Upper lobe of left lung (tissue), 6 donors: ENCODE results near the gene BMAL1. TPM values are rescaled to one million over a fixed set of nuclear protein-coding genes. Genes with fewer than 3 reads are reported as not detected.

Experiments
- ATAC-seq, 2 donors: fragments of 200-7000 bp; cut with Tn5 transposase; one replicate each; pipeline ENCODE4 v1.9.1; 2022; ENCODE audit warnings: mild to moderate bottlenecking in 2 of 2, moderate library complexity in 2 of 2; ENCODE audit not compliant: low FRiP score in 2 of 2
- DNase-seq, 2 donors: peaks; one replicate each; pipeline ENCODE4 v3.0.0-alpha.2; 2019 to 2020
- H3K27ac ChIP-seq, 4 donors: fragments of 200-600 bp; sonication (generic); one replicate each; pipeline ENCODE4 v1.5.1; 2016 to 2019
- H3K27me3 ChIP-seq, 4 donors: fragments of 200-600 bp; sonication (generic); one replicate each; pipeline ENCODE4 v1.5.1; 2017 to 2019
- H3K36me3 ChIP-seq, 4 donors: fragments of 200-600 bp; sonication (generic); one replicate each; pipeline ENCODE4 v1.5.1; 2016 to 2019
- H3K4me1 ChIP-seq, 4 donors: fragments of 200-600 bp; sonication (generic); one replicate each; pipeline ENCODE4 v1.5.1; 2018 to 2019
- H3K4me3 ChIP-seq, 4 donors: fragments of 200-600 bp; sonication (generic); one replicate each; pipeline ENCODE4 v1.5.1; 2017 to 2019; ENCODE audit warnings: mild to moderate bottlenecking in 2 of 4, moderate library complexity in 1 of 4
- H3K9me3 ChIP-seq, 4 donors: fragments of 200-600 bp; sonication (generic); one replicate each; pipeline ENCODE4 v1.5.1; 2018 to 2019
- EP300 ChIP-seq, 4 donors: sonication (generic); formaldehyde crosslinking; IDR thresholded peaks; one replicate each; pipeline ENCODE4 v1.5.1; 2017; ENCODE audit warnings: antibody characterized with exemption in 4 of 4, control low read depth in 2 of 4
- POLR2A ChIP-seq, 4 donors: fragments of 450-650 bp; IDR thresholded peaks; one replicate each; pipeline ENCODE4 v1.5.1; 2016 to 2017; ENCODE audit warnings: antibody characterized with exemption in 4 of 4, mild to moderate bottlenecking in 2 of 4
- POLR2AphosphoS5 ChIP-seq, 2 donors: sonication (generic); formaldehyde crosslinking; IDR thresholded peaks; one replicate each; pipeline ENCODE4 v1.5.1; 2017; ENCODE audit warnings: antibody characterized with exemption in 2 of 2
- WGBS, 2 donors: methylation state at CpG; one replicate each; pipeline ENCODE4 v1.1.5; 2017 to 2018; 5-methylcytosine and 5-hydroxymethylcytosine counted together
- total RNA-seq, 6 donors: library from RNA; depleted of rRNA in 4 of 6; stranded (reverse); fragments of >200 nt in 4 of 6; gene quantifications; one replicate each; pipeline versions ENCODE4 v1.1.0 to v1.2.1, GENCODE V29; 2016 to 2021
- TF ChIP-seq, protein P1 (sequence below), 6 experiments: fragments of 450-650 bp in 4 of 6; fragments of 200-600 bp in 2 of 6; sonication (generic) in 2 of 6; IDR thresholded peaks; one replicate each; pipeline ENCODE4 v1.5.1; 2016 to 2019; ENCODE audit warnings: antibody characterized with exemption in 6 of 6
- donor health status: DM: no; HTN: no; CAD: no; lungs with moderate emphysema.
- donor health status: DM: no; HTN: yes; CAD: no; lungs with severe emphysema.

The BMAL1 gene
- total RNA-seq, 6 donors from 2014 or later = 16.1 to 57.6 (median 35.7) TPM

DNA sequence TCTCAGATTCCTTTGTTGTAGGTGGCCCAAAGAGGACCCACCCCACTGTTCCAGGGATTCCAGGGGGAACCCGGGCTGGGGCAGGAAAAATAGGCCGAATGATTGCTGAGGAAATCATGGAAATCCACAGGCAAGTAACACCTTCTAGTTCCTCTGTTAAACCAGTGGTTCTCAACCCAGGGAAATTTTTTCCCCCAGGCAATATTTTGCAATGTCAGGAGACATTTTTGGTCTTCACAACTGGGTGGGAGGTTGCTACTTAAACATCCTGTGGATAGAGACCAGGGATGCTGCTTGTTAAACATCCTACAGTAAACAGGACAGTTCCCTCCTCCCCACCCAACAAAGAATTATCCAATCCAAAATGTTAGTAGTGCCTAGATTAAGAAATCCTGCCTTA, 100.7 kb downstream of the BMAL1 start:
- peaks cover 0 to 3% (median 0%) of the 10 kb centered on the region in 4 donors for H3K4me1 ChIP-seq
- no peak for ATAC-seq
- 89 to 93% methylated on average over 2 of the region's 2 CpGs for WGBS, 2 donors
- DNase-seq = no peak
- TF ChIP-seq EP300 (IDR thresholded peaks at IDR 0.05) = no peak
- TF ChIP-seq, protein P1, sequence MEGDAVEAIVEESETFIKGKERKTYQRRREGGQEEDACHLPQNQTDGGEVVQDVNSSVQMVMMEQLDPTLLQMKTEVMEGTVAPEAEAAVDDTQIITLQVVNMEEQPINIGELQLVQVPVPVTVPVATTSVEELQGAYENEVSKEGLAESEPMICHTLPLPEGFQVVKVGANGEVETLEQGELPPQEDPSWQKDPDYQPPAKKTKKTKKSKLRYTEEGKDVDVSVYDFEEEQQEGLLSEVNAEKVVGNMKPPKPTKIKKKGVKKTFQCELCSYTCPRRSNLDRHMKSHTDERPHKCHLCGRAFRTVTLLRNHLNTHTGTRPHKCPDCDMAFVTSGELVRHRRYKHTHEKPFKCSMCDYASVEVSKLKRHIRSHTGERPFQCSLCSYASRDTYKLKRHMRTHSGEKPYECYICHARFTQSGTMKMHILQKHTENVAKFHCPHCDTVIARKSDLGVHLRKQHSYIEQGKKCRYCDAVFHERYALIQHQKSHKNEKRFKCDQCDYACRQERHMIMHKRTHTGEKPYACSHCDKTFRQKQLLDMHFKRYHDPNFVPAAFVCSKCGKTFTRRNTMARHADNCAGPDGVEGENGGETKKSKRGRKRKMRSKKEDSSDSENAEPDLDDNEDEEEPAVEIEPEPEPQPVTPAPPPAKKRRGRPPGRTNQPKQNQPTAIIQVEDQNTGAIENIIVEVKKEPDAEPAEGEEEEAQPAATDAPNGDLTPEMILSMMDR (IDR thresholded peaks at IDR 0.05) = no peak
- TF ChIP-seq POLR2AphosphoS5 (IDR thresholded peaks at IDR 0.05) = no peak
- TF ChIP-seq POLR2A (IDR thresholded peaks at IDR 0.05) = no peak
- no peak overlapping the region for H3K4me3 ChIP-seq
- H3K27me3 ChIP-seq = no peaks in the 10 kb centered on the region
- peaks cover 34 to 98% (median 70%) of the 10 kb centered on the region in 4 donors for H3K36me3 ChIP-seq
- H3K9me3 ChIP-seq = no peaks in the 10 kb centered on the region
- no peak overlapping the region for H3K27ac ChIP-seq

DNA sequence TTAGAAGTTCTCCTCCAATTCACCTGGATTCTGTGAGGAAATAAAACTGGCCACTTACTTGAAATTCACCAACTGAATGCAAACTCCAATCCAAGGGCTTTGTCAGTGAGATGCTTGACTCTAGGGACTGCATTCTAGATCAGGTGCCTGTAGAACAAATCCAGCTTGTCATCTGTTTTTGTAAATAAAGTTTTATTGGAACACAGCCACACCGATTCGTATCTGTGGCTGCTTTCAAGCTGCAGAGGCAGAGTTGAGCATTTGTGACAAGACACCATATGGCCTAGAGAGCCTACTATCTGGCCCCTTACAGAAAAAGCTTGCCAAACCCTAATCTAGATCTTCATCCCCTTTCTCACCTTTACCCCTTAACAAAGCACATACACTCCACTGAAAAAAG, 103.1 kb downstream of the BMAL1 start:
- Histone ChIP-seq H3K4me1 (peaks cover 0 to 3% (median 0%) of the 10 kb centered on the region in 4 donors), H3K27me3 (no peaks in the 10 kb centered on the region), H3K36me3 (peaks cover 17 to 87% (median 56%) of the 10 kb centered on the region in 4 donors), H3K4me3 (no peak overlapping the region), H3K27ac (no peak overlapping the region), H3K9me3 (no peaks in the 10 kb centered on the region)
- DNase-seq = no peak
- ATAC-seq = no peak
- WGBS, 2 donors = 94 to 97% methylated on average over 2 of the region's 2 CpGs
- TF ChIP-seq, protein P1 (IDR thresholded peaks at IDR 0.05) = no peak
- TF ChIP-seq POLR2A (IDR thresholded peaks at IDR 0.05) = no peak

DNA sequence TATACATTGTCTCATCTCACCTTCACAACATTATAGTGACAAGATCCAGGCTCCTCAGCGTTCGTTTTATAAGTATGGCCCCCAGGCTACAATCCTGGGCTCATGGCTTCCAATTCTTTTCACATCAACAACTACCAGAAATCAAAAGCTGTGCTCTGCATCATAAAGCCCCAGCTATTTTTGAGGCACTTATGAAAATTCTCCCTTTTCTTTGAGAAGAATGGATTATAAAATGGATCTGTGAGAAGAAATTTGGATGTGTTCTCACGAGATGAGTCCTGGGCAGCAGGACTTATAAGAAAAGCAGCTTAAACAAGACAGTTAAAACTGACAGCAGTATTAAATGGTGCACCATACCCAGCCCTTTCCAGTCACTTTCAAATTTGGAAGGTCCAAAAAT, 105.2 kb downstream of the BMAL1 start:
- H3K4me3 ChIP-seq = no peak overlapping the region
- peaks cover 14 to 88% (median 52%) of the 10 kb centered on the region in 4 donors for H3K36me3 ChIP-seq
- no peak for DNase-seq
- no peaks in the 10 kb centered on the region for H3K27me3 ChIP-seq
- 89 to 93% methylated on average over 3 of the region's 3 CpGs for WGBS, 2 donors
- H3K27ac ChIP-seq = no peak overlapping the region
- no peak for TF ChIP-seq POLR2AphosphoS5 (IDR thresholded peaks at IDR 0.05)
- TF ChIP-seq, protein P1 (IDR thresholded peaks at IDR 0.05) = no peak
- TF ChIP-seq EP300 (IDR thresholded peaks at IDR 0.05) = no peak
- no peak for TF ChIP-seq POLR2A (IDR thresholded peaks at IDR 0.05)
- ATAC-seq = no peak
- H3K9me3 ChIP-seq = no peaks in the 10 kb centered on the region
- H3K4me1 ChIP-seq = peaks cover 0 to 3% (median 0%) of the 10 kb centered on the region in 4 donors

DNA sequence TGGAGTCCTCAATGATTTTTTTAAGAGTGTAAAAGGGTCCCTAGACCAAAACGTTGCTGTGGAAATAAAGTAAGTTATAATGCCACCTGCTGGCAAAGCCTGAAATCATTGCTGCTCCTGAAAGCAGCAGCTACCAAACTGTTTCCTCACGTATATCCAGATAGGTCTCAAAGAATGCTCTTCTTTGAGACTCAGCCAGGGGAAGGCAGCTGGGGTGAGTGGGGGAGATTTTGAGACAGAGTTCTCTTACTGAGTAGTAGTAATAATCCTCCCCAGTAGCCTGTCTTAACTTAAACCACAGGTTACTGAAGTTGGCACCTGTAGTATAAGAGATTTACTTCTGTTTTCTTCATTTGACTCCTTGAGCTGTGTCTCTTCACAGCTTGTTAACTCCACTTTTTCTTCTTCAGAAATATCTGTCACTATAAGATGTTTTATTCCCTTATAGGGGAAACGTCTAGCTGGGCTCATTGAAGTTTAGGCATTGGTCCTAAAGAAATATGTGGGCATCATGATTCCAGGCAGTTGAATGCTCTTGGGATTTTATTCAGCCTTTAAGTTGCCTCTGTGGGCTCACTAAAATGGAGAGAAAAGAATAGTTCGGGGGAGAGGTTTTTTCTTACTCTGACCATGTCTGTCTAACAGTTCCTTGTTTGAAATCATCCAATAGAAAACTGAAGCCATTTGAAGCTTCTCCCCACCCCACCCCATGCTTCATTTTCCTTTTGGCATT, 107.5 kb downstream of the BMAL1 start:
- Histone ChIP-seq H3K9me3 (no peaks in the 10 kb centered on the region), H3K27me3 (no peaks in the 10 kb centered on the region), H3K4me3 (no peak overlapping the region), H3K27ac (no peak overlapping the region), H3K36me3 (peaks cover 7 to 89% (median 50%) of the 10 kb centered on the region in 4 donors), H3K4me1 (no peaks in the 10 kb centered on the region)
- DNase-seq (no peak), ATAC-seq (no peak)
- TF ChIP-seq, protein P1 (IDR thresholded peaks at IDR 0.05) = peak in 5 of 6 experiments; percentile 17 to 47 (median 26)
- TF ChIP-seq EP300 (IDR thresholded peaks at IDR 0.05) = no peak
- 29 to 45% methylated on average over 4 of the region's 4 CpGs for WGBS, 2 donors

DNA sequence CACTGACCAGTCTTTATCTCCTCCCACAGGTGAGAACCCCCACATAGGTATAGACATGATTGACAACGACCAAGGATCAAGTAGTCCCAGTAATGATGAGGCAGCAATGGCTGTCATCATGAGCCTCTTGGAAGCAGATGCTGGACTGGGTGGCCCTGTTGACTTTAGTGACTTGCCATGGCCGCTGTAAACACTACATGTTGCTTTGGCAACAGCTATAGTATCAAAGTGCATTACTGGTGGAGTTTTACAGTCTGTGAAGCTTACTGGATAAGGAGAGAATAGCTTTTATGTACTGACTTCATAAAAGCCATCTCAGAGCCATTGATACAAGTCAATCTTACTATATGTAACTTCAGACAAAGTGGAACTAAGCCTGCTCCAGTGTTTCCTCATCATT, 109.0 kb downstream of the BMAL1 start:
- peaks cover 7 to 80% (median 39%) of the 10 kb centered on the region in 4 donors for H3K36me3 ChIP-seq
- H3K27ac ChIP-seq = no peak overlapping the region
- DNase-seq (no peak), ATAC-seq (no peak)
- 91 to 92% methylated on average over 2 of the region's 2 CpGs for WGBS, 2 donors
- H3K4me3 ChIP-seq = no peak overlapping the region
- H3K9me3 ChIP-seq = no peaks in the 10 kb centered on the region
- TF ChIP-seq EP300 (IDR thresholded peaks at IDR 0.05) = no peak
- TF ChIP-seq POLR2AphosphoS5 (IDR thresholded peaks at IDR 0.05) = no peak
- TF ChIP-seq POLR2A (IDR thresholded peaks at IDR 0.05) = no peak
- TF ChIP-seq, protein P1 (IDR thresholded peaks at IDR 0.05) = no peak
- no peaks in the 10 kb centered on the region for H3K4me1 ChIP-seq
- no peaks in the 10 kb centered on the region for H3K27me3 ChIP-seq
